ENCODE data around the gene POLR2H. TPM values are rescaled to one million over a fixed set of nuclear protein-coding genes. Genes with fewer than 3 reads are reported as not detected.

POLR2H gene
- total RNA-seq, 1 donor from 2014 or later: 90.5 TPM

DNA sequence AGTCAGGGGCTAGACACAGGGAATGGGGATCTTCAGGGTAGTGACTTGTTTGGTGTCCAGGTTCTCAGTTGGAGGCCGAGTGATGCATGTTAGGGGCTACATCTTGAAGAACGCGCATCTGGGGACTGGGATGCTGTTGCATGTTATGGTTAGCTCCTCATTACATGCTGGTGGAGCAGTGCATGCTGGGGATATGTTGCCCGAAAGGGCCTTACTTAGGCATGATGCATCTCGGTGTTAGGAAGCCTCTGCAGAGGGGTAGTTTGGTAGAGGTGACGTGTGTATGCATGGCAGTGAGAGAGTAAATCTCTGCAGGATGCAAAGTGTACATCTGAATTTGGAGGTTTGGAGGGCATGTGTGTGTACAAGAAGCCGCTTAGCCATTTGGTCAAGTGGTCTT is 44.7 kb upstream of the POLR2H start:
- peaks cover 21% of the 10 kb centered on the region for H3K36me3 Mint-ChIP-seq (ENCODE audit: insufficient read depth)
- TF ChIP-seq, protein P1, sequence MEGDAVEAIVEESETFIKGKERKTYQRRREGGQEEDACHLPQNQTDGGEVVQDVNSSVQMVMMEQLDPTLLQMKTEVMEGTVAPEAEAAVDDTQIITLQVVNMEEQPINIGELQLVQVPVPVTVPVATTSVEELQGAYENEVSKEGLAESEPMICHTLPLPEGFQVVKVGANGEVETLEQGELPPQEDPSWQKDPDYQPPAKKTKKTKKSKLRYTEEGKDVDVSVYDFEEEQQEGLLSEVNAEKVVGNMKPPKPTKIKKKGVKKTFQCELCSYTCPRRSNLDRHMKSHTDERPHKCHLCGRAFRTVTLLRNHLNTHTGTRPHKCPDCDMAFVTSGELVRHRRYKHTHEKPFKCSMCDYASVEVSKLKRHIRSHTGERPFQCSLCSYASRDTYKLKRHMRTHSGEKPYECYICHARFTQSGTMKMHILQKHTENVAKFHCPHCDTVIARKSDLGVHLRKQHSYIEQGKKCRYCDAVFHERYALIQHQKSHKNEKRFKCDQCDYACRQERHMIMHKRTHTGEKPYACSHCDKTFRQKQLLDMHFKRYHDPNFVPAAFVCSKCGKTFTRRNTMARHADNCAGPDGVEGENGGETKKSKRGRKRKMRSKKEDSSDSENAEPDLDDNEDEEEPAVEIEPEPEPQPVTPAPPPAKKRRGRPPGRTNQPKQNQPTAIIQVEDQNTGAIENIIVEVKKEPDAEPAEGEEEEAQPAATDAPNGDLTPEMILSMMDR (IDR thresholded peaks at IDR 0.05; ENCODE audit: unreplicated experiment): no peak

DNA sequence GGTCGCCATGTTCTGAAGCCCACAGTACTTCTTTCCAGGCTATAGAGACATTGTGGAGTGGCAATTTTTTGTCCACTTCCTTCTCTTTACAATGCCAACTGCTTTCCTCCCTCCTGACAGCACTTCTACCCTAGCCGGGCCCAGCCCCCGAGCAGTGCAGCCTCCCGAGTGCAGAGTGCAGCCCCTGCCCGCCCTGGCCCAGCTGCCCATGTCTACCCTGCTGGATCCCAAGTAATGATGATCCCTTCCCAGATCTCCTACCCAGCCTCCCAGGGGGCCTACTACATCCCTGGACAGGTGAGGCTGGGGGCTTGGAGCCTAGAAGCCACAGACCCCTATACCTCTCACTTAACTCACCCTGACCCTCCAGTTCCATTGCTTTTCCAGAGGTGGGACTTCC is 44.3 kb upstream of the POLR2H start:
- Mint-ChIP-seq H3K4me1 (ENCODE audit: low read depth) (peaks cover 19% of the 10 kb centered on the region), H3K27me3 (no peaks in the 10 kb centered on the region), H3K36me3 (ENCODE audit: insufficient read depth) (peaks cover 21% of the 10 kb centered on the region), H3K9me3 (ENCODE audit: low read depth) (no peaks in the 10 kb centered on the region), H3K4me3 (ENCODE audit: low read depth) (peak overlapping the region; percentile 79), H3K27ac (peak overlapping the region; percentile 94)
- TF ChIP-seq, protein P1 (IDR thresholded peaks at IDR 0.05; ENCODE audit: unreplicated experiment): no peak
- DNase-seq (ENCODE audit: low spot score, unreplicated experiment): no peak

More for the DNA sequence above, 44.7 kb upstream of the POLR2H start:
- H3K4me3 Mint-ChIP-seq (ENCODE audit: low read depth): peak overlapping the region; percentile 79
- H3K27me3 Mint-ChIP-seq: no peaks in the 10 kb centered on the region
- no peaks in the 10 kb centered on the region for H3K9me3 Mint-ChIP-seq (ENCODE audit: low read depth)
- peaks cover 19% of the 10 kb centered on the region for H3K4me1 Mint-ChIP-seq (ENCODE audit: low read depth)
- no peak for DNase-seq (ENCODE audit: low spot score, unreplicated experiment)
- H3K27ac Mint-ChIP-seq: peak overlapping the region; percentile 94

DNA sequence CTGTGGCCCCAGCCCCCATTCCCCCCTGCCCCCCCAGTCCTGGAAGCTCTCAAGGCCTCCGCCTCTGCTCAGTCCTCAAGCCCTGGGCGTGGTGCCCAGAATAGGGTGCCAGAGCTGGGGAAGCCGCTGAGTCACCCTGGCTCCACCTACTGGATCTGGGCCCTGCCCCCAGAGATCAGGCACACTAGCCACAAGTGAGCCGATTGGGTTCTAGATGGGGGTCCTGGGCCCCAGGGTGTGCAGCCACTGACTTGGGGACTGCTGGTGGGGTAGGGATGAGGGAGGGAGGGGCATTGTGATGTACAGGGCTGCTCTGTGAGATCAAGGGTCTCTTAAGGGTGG is 41.4 kb upstream of the POLR2H start:
- Mint-ChIP-seq H3K36me3 (ENCODE audit: insufficient read depth) (peaks cover 36% of the 10 kb centered on the region), H3K27ac (no peak overlapping the region), H3K4me3 (ENCODE audit: low read depth) (no peak overlapping the region), H3K9me3 (ENCODE audit: low read depth) (no peaks in the 10 kb centered on the region), H3K27me3 (no peaks in the 10 kb centered on the region), H3K4me1 (ENCODE audit: low read depth) (peaks cover 19% of the 10 kb centered on the region)
- DNase-seq (ENCODE audit: low spot score, unreplicated experiment): no peak
- TF ChIP-seq, protein P1 (IDR thresholded peaks at IDR 0.05; ENCODE audit: unreplicated experiment): no peak

DNA sequence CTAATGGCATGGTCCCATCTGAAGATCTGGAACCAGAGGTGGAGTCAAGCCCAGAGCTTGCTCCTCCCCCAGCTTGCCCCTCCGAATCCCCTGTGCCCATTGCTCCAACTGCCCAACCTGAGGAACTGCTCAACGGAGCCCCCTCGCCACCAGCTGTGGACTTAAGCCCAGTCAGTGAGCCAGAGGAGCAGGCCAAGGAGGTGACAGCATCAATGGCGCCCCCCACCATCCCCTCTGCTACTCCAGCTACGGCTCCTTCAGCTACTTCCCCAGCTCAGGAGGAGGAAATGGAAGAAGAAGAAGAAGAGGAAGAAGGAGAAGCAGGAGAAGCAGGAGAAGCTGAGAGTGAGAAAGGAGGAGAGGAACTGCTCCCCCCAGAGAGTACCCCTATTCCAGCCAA is 39.8 kb upstream of the POLR2H start:
- DNase-seq (ENCODE audit: low spot score, unreplicated experiment): no peak
- TF ChIP-seq, protein P1 (IDR thresholded peaks at IDR 0.05; ENCODE audit: unreplicated experiment): no peak
- Mint-ChIP-seq H3K4me3 (ENCODE audit: low read depth) (no peak overlapping the region), H3K27ac (no peak overlapping the region), H3K4me1 (ENCODE audit: low read depth) (peaks cover 11% of the 10 kb centered on the region), H3K9me3 (ENCODE audit: low read depth) (no peaks in the 10 kb centered on the region), H3K36me3 (ENCODE audit: insufficient read depth) (peaks cover 44% of the 10 kb centered on the region), H3K27me3 (no peaks in the 10 kb centered on the region)

DNA sequence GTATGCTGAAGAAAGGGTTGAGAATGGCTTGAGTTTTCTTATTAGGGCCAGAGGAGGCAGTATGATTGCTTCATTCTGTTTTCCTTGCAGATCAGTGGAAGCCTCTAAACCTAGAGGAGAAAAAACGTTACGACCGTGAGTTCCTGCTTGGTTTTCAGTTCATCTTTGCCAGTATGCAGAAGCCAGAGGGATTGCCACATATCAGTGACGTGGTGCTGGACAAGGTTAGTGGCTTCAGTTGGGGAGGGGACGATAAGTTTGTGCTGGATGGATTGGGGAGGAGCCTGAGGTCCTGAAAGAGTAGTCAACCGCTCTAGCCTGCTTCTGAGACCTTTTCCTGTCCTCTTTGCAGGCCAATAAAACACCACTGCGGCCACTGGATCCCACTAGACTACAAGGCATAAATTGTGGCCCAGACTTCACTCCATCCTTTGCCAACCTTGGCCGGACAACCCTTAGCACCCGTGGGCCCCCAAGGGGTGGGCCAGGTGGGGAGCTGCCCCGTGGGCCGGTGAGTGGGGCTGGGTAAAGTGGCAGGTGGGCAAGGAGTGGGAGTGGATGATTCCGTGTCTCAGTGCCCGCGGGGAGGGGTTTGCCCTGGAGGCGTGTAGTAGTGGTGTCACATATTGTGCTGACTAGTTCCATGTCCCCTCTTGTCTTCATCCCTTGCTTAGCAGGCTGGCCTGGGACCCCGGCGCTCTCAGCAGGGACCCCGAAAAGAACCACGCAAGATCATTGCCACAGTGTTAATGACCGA is 38.6 kb upstream of the POLR2H start:
- Mint-ChIP-seq H3K4me1 (ENCODE audit: low read depth) (peaks cover under 1% of the 10 kb centered on the region), H3K36me3 (ENCODE audit: insufficient read depth) (peaks cover 46% of the 10 kb centered on the region), H3K27ac (no peak overlapping the region), H3K4me3 (ENCODE audit: low read depth) (no peak overlapping the region), H3K9me3 (ENCODE audit: low read depth) (no peaks in the 10 kb centered on the region), H3K27me3 (no peaks in the 10 kb centered on the region)
- DNase-seq (ENCODE audit: low spot score, unreplicated experiment): no peak
- TF ChIP-seq, protein P1 (IDR thresholded peaks at IDR 0.05; ENCODE audit: unreplicated experiment): no peak

Measured in progenitor cell of endocrine pancreas (in vitro differentiated cells).